NT2/D1 (cell line): ENCODE results near the gene UBA5.

Experiments
- YY1 ChIP-seq: IDR thresholded peaks from 2 replicates; pipeline ENCODE4 v1.6.1; 2011; ENCODE audit not compliant: insufficient read length, insufficient read depth
- ZNF274 ChIP-seq: IDR thresholded peaks from 2 replicates; pipeline ENCODE4 v1.6.1; 2011; ENCODE audit warnings: mild to moderate bottlenecking, low read depth, low read length

DNA sequence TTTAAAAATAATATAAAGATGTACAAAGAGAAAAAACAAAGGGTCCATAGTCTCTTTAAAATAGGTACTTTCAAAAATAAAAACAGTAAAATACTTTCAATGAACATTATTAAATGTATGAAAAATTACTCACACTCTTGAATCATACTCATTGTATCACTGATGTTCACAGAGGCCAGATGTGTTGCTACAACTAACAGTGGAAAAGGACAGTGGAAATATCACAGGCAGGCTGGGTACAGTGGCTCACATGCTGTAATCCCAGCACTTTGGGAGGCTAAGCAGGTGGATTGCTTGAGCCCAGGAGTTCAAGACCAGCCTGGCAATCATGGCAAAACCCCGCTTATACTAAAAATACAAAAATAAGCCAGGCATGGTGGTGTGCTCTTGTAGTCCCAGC lies 35.3 kb downstream of the UBA5 start:
- TF ChIP-seq ZNF274 (no peak), YY1 (no peak)
